ENCODE measurements around the gene ST8SIA3. TPM values are rescaled to one million over a fixed set of nuclear protein-coding genes. Genes with fewer than 3 reads are reported as not detected.

Gene ST8SIA3
- total RNA-seq, 1 experiment from 2014 or later = 1.9 TPM

DNA sequence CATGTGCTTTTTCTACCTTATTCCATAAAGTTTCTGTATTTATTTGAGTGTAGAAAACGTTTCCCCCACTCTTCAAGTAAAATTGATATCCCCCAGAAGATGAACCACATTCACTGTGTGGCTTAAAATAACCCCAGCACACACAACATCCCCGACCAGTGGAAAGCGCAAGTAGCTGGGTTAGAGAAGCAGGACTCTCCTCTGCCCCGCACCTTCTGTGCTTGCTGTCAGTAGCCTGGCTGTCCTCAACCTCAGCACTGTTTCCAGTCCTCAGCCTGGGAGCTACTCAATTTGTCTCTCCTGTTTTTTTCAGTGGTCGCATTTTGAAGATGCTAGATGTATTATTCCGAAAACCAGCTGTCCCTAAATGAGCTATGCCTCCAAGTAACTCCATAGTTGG is 18.0 kb upstream of the ST8SIA3 start:
- Histone ChIP-seq H3K23me2 (ENCODE audit: insufficient read length, low read depth, low read length, poor library complexity, severe bottlenecking) (no peaks in the 10 kb centered on the region), H2AFZ (ENCODE audit: low read length) (no peak overlapping the region), H3K14ac (ENCODE audit: insufficient read depth, low read length) (no peak overlapping the region), H3K79me1 (ENCODE audit: insufficient read depth, low read depth, low read length, poor library complexity, severe bottlenecking) (no peaks in the 10 kb centered on the region), H3K4me2 (ENCODE audit: insufficient read depth, insufficient read length, low read length) (no peak overlapping the region), H3K27ac (ENCODE audit: insufficient read length, low read depth, low read length) (no peak overlapping the region), H4K5ac (ENCODE audit: insufficient read length, low read depth, low read length) (no peak overlapping the region), H4K91ac (ENCODE audit: insufficient read length, low read depth, low read length) (no peak overlapping the region), H3K4me1 (ENCODE audit: insufficient read depth, low read length) (no peaks in the 10 kb centered on the region), H3K9me3 (ENCODE audit: control insufficient read depth, low read depth, low read length) (no peaks in the 10 kb centered on the region), H3K4ac (ENCODE audit: low read depth, low read length) (no peak overlapping the region), H2BK20ac (ENCODE audit: low read depth, low read length, poor library complexity, severe bottlenecking) (no peak overlapping the region), H3K27me3 (ENCODE audit: insufficient read depth, low read length) (no peaks in the 10 kb centered on the region), H2BK15ac (ENCODE audit: low read depth, low read length) (no peak overlapping the region), H2AK5ac (ENCODE audit: insufficient read length, low read length) (no peak overlapping the region), H3K23ac (ENCODE audit: insufficient read length, low read depth, low read length) (no peak overlapping the region), H2BK120ac (ENCODE audit: low read depth, low read length, poor library complexity, severe bottlenecking) (no peak overlapping the region), H3K56ac (ENCODE audit: insufficient read length, low read depth, low read length) (no peak overlapping the region), H3K9ac (ENCODE audit: extremely low read depth, insufficient read length, low read length) (no peak overlapping the region), H3T11ph (ENCODE audit: low read length) (no peak overlapping the region), H3K79me2 (ENCODE audit: insufficient read depth, low read length) (no peaks in the 10 kb centered on the region), H3K18ac (ENCODE audit: insufficient read length, low read depth, low read length) (no peak overlapping the region), H2BK12ac (ENCODE audit: insufficient read length, low read depth, low read length) (no peak overlapping the region), H2BK5ac (ENCODE audit: insufficient read length, low read length) (no peak overlapping the region), H4K20me1 (ENCODE audit: control insufficient read depth, insufficient read depth, insufficient read length) (no peaks in the 10 kb centered on the region), H4K8ac (replicated peaks; ENCODE audit: insufficient read length, low read depth, low read length) (no peak overlapping the region)
- no CpG with 5 or more reads among the region's 6 CpGs for WGBS (ENCODE audit: extremely low coverage, insufficient read length, low lambda C conversion rate)
- Mint-ChIP-seq H3K36me3 (ENCODE audit: insufficient read depth in 1 of 3, low read depth in 3 of 3) (no peaks in the 10 kb centered on the region), H3K4me1 (peaks cover 0 to 11% of the 10 kb centered on the region in 2 experiments; a peak in 2 of 4 replicates), H3K9me3 (no peaks in the 10 kb centered on the region), H3K4me3 (no peak overlapping the region), H3K27ac (no peak overlapping the region), H3K27me3 (ENCODE audit: low read depth) (peaks cover 5% of the 10 kb centered on the region; the same call in 1 of the 2 replicates)
- TF ChIP-seq, protein P1, sequence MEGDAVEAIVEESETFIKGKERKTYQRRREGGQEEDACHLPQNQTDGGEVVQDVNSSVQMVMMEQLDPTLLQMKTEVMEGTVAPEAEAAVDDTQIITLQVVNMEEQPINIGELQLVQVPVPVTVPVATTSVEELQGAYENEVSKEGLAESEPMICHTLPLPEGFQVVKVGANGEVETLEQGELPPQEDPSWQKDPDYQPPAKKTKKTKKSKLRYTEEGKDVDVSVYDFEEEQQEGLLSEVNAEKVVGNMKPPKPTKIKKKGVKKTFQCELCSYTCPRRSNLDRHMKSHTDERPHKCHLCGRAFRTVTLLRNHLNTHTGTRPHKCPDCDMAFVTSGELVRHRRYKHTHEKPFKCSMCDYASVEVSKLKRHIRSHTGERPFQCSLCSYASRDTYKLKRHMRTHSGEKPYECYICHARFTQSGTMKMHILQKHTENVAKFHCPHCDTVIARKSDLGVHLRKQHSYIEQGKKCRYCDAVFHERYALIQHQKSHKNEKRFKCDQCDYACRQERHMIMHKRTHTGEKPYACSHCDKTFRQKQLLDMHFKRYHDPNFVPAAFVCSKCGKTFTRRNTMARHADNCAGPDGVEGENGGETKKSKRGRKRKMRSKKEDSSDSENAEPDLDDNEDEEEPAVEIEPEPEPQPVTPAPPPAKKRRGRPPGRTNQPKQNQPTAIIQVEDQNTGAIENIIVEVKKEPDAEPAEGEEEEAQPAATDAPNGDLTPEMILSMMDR (conservative IDR thresholded peaks at IDR 0.05) = no peak
- no peak for DNase-seq

Data from H9 (cell line).